HS-27A (cell line): ENCODE results near the gene PTPRG.
A peak's percentile ranks its signal among the peaks of the same experiment; 100 is the strongest.

Experiments
- DNase-seq: peaks from one replicate; pipeline ENCODE4 v3.0.0-alpha.2; 2012; ENCODE audit warnings: low read depth, missing footprints

Gene PTPRG

GRCh38 chr3:61589856-61590255 lies 28.5 kb downstream of the PTPRG start:
- peak; percentile 61 for DNase-seq

DNA sequence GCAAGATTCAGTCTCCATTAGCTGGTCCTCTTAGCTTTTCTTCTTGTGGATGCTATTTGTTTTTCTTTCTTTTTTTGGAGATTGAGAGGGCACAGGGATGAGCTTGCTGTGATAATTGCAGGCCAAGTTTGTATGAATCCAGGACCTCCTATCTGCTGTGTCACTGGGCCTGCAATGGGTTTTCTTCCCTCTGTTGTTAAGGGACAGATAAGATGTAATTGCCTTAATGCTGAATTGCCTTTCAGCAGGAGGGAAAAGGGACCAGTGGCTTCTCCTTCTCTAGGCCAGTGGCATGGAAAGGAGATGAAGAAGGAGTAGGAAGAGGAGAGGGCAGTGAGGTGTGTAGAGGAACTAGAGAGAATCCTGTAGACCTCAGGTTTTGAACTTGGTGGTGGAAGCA lies 29.9 kb downstream of the PTPRG start:
- DNase-seq = no peak

DNA sequence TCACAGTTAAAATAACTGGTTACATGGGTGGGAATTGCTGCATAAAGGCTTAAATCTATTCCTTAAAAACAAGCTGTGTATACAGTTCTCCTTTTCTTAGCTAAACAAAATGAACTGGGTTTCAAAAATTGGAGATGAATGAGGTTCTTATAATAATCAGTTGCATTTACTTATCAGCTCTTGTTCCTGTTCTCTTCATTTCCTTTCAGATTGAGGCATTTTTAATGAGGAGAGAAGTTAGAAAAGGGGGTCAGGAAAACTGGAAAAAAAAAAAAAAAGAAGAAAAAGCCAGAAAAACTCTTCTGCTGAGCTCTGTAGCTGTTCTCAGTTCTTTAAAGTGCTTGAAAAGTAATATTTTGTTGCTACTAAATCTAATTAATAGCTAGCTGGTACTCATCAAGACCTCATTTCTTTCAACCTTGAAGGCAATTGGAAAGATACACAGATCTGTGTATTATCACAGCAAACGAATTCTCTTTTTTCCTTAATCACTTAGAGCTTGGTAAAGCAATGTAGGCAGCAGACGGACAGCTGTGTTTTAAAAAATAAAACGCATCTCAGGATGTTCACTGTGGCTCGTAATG lies 32.2 kb downstream of the PTPRG start:
- DNase-seq = no peak

GRCh38 chr3:61594144-61594963 lies 33.0 kb downstream of the PTPRG start:
- no peak for DNase-seq

GRCh38 chr3:61594964-61595285 lies 33.6 kb downstream of the PTPRG start:
- no peak for DNase-seq

DNA sequence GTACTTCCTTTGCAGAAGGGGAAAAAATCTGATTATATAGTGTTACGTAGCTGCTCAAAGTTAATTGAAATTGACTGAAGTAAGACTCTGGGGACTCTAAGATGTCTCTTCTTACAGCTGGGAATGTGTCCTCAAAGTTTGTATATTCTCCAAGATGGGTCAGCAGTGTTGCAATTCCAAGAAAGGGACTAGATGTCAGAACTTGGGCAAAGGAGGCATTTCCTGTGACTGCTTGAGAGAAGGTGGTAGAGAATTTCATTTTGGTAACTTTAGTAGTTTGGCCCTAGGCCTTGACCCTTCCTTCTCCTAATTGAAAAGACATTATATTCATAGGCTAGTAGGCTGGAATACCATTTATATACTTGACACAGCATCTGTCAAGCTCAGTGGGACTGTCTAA lies 33.9 kb downstream of the PTPRG start:
- DNase-seq = no peak

DNA sequence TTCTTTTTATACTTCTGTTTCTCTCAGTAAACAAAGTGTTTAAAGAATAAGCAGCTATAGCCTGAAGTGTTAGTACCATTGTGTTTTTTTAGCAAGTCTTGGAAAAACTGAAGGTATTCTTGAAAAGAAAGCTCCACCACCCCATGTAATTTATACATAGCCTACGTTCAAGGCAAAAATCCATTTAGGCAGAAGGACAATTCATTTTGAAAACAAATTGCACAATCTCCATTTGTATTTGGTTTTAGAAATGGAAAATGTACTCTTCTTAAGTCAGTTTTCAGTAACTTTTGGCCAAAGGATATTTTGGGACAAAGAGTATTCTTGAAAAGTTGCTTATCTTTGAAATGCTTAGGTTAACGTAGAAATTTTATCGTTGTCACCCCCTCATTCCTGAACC lies 34.5 kb downstream of the PTPRG start:
- DNase-seq = no peak

GRCh38 chr3:61597906-61598305 lies 36.5 kb downstream of the PTPRG start:
- DNase-seq = no peak

- no peak for DNase-seq
Measured at GRCh38 chr3:61600195-61600594, 38.8 kb downstream of the PTPRG start.

DNA sequence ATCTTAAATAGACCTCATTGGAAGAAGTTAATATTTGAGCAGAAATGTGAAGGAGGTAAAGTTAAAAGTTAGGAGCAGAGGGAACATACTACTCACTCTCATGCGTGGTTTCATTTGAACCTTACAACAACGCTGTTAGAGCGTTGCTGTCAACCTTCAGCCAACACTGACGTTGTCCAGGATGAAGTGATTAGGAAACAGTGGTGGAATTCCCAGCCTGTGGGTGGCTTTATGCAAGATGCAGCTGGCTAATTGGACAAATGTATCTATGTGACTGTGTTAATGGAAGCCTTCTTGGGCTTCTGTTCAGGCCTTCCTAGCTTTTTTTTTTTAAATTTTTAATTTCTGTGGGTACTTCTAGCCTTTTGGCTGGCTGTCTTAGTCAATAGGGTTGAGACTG lies 40.5 kb downstream of the PTPRG start:
- DNase-seq = no peak

DNA sequence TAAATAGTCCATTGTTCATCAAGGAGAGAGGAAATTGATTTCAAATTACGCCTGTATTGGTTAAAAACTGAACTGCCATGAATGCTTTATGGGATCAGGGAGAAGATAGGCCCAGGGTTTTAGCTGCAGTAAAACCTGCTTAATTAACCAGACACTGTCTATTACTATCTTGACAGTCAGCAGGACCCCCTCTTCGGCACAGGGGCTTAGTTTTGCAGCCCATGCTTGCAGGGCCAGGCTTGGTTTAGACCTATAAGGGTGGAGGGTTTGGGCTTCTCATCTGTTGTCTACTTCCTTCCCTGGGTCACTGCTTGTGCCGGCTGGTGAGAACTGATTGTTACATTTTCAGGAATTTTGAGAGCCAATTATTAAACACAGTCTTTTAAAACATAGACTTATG lies 41.1 kb downstream of the PTPRG start:
- no peak for DNase-seq

DNA sequence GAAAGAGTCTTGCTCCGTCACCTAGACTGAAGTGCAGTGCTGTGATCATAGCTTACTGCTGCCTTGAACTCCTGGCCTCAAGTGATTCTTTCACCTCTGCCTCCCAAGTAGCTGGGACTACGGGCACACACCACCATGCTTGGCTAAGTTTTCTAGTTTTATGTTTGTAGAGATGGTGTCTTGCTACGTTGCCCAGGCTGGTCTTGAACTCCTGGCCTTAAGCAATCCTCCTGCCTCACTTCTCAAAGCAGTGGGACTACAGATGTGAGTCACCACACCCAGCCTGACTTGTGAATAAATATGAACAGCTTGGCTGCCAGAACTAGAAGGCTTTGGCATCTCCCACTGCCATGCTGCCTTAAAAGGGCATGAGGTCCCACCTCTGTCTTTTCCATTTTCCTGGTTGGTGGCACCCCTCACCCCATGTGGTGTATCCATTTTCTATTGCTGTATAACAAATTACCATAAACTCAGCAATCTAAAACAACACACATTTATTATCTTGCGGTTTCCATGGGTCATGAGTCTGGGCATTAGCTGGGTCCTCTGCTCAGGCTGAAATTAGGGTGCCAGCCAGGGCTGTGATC lies 44.3 kb downstream of the PTPRG start:
- DNase-seq = no peak

DNA sequence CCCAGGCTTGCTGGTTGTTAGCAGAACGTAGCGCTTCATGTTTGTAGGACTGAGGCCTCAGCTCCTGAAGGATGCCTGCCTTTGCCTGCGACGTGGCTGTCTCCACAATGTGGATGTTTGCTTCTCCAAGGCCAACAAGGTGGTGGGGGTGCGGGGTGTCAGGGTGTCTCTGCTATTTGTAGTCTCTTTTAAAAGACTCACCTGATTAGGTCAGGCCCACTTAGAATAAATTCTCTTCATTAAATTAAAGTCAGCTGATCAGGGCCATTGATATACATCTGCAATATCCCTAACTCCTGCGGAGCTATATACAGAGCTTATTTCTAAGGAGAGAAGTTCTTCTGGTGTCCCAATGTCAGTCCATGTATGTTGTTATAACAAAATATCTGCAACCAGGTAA lies 44.8 kb downstream of the PTPRG start:
- DNase-seq = no peak

GRCh38 chr3:61608072-61608471 lies 46.7 kb downstream of the PTPRG start:
- no peak for DNase-seq

DNA sequence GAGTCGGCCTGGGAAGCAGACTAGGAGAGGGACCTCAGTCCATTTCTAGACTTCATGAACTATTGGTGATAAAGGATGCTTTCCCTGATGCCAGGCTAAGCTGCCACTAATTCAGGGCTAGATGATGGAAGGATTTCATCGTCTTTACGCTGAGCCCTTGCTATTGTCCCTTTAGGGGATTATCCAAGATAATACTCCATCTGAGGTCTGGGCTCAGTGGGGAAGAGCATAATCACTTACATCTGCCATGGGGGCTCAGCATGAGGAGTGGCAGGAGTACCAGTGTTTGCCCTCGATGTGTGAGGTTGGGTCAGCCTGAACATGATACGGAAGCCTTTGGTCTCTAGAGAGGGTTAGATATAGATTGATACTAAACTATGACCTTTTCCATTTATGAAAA lies 47.3 kb downstream of the PTPRG start:
- DNase-seq = no peak

- DNase-seq = no peak
Measured at GRCh38 chr3:61610316-61610715, 48.9 kb downstream of the PTPRG start.

- DNase-seq = no peak
Measured at GRCh38 chr3:61612211-61613194, 51.1 kb downstream of the PTPRG start.

DNA sequence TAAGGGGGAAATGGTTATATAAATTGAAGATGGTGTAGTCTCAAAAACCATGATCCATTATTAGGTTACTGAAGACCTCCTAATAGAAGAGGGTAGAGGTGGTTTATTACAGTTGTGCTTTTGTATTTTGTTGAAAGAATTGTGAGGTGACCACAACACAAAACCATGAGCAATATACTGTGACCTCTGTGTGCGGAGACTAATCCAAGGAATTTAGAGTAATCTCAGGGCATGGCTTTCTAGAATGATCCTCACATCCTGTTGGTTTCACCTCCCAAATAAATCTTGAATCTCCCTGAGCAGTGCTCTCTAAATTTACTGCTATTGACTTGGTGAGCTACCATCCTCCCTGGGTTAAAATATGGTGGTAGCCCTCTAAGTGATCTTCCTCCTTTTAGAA lies 52.3 kb downstream of the PTPRG start:
- DNase-seq = no peak

DNA sequence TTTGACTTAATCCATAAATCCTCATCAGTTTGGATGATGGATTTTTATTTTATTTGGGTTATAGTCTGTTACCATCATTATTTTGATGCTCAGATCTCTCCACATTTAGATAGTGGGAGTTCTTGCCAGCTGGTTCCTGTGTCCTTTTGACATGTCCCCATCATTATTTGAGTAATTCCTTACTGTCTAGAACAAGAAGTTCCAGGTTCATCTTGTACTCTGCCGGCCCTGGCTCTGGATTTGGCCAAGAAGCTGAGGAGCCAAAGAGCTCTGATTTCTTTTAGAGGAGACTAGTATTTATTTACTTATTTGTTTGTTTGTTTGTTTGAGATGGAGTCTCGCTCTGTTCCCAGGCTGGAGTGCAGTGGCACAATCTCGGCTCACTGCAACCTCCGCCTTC lies 54.3 kb downstream of the PTPRG start:
- no peak for DNase-seq

DNA sequence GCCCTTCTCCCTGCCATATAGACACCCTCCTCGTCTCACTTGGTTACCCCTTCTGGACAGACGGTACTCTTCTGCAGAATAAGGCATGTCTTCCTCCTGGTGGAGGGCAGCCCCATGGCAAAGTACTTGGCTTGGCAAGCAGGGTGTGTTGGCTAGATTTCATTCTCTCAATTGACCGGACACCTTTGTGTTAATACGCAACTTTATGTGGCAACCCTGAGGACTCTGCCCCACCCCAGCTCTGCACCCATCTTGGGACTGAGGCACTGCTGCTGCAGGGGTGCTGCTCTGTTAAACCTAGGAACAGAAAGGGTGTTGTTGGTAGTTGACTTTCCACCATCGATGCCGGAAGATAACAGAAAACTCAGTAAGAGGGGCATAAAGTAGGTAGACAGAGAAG lies 55.2 kb downstream of the PTPRG start:
- DNase-seq = no peak

DNA sequence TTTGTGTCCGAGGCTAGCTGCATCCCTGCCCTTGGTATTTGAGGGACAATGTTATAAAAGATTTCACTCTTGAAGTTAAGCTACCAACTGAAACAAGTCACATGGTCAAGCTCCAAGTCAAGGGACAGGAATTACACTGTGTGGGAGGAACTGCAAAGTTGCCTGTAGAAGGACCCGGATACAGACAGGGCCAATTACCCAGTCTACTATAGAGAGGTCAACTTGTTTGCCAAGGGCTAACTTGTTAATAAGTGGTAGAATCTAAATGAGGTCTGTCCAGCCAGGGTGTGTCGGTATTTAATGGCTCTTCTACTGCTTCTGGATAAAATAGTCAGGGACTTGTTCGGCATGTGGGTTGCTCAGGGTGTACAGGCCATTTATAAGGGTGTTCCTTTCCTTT lies 55.7 kb downstream of the PTPRG start:
- DNase-seq = no peak

- no peak for DNase-seq
Measured at GRCh38 chr3:61617651-61618050, 56.3 kb downstream of the PTPRG start.

GRCh38 chr3:61618231-61618630 lies 56.9 kb downstream of the PTPRG start:
- DNase-seq = no peak
